WTC11 (cell line): ENCODE data around the gene ATL2. TPM values are rescaled to one million over a fixed set of nuclear protein-coding genes. Genes with fewer than 3 reads are reported as not detected.

ENCODE experiments used
- ATAC-seq: fragments of 200-7000 bp; cut with Tn5 transposase; 2 replicates; pipeline ENCODE4 v1.10.0; 2021; ENCODE audit warnings: mild to moderate bottlenecking, moderate library complexity
- CTCF ChIA-PET: fragments of 300-600 bp; sonication (Branson Sonifier 250); formaldehyde crosslinking; loops from one replicate; lab custom pipeline; 2021; ENCODE audit warnings: antibody characterized with exemption; lab: Charles Lee
- POLR2A ChIA-PET: fragments of 350-600 bp; sonication (Branson Sonifier 250); formaldehyde crosslinking; loops from one replicate; lab custom pipeline; 2021; ENCODE audit warnings: antibody characterized with exemption; lab: Charles Lee
- DNase-seq: peaks from one replicate; pipeline ENCODE4 v3.0.0; 2021; ENCODE audit warnings: low spot score
- H3K27ac Mint-ChIP-seq: 2 replicates; pipeline ENCODE4 v1.8.0; 2021; ENCODE audit warnings: mixed read lengths
- H3K27me3 Mint-ChIP-seq: 2 replicates; pipeline ENCODE4 v1.8.0; 2021; ENCODE audit warnings: low read depth, mild to moderate bottlenecking, moderate library complexity, mixed read lengths
- H3K36me3 Mint-ChIP-seq: 2 replicates; pipeline ENCODE4 v1.8.0; 2021; ENCODE audit warnings: mixed read lengths
- H3K4me1 Mint-ChIP-seq: 2 replicates; pipeline ENCODE4 v1.8.0; 2022; ENCODE audit warnings: mixed read lengths
- H3K4me3 Mint-ChIP-seq: 2 replicates; pipeline ENCODE4 v1.8.0; 2021; ENCODE audit warnings: mild to moderate bottlenecking, moderate library complexity, mixed read lengths
- H3K9me3 Mint-ChIP-seq: 2 replicates; pipeline ENCODE4 v1.8.0; 2021; ENCODE audit warnings: mixed read lengths
- CBFB ChIP-seq: sonication (generic); formaldehyde crosslinking; IDR thresholded peaks from 2 replicates; pipeline ENCODE4 v1.8.1; 2022; ENCODE audit warnings: mild to moderate bottlenecking, low read depth, missing genetic modification reagents
- ETV6 ChIP-seq: sonication (generic); formaldehyde crosslinking; IDR thresholded peaks from 2 replicates; pipeline ENCODE4 v1.8.1; 2022; ENCODE audit warnings: mild to moderate bottlenecking, missing genetic modification reagents
- GABPB1 ChIP-seq: sonication (generic); formaldehyde crosslinking; IDR thresholded peaks from 2 replicates; pipeline ENCODE4 v1.8.1; 2023; ENCODE audit warnings: mild to moderate bottlenecking, missing genetic modification reagents
- GRHL2 ChIP-seq: fragments of 250-450 bp; sonication (Bioruptor Pico); IDR thresholded peaks from 2 replicates; pipeline ENCODE4 v1.8.0; 2022; ENCODE audit warnings: mild to moderate bottlenecking, moderate library complexity; ENCODE audit not compliant: insufficient replicate concordance, severe bottlenecking
- GTF2I ChIP-seq: fragments of 250-450 bp; sonication (Bioruptor Pico); conservative IDR thresholded peaks from 2 replicates; pipeline ENCODE4 v1.4.0; 2021; ENCODE audit warnings: mild to moderate bottlenecking
- HMGA2 ChIP-seq: fragments of 250-450 bp; sonication (Bioruptor Pico); IDR thresholded peaks from 2 replicates; pipeline ENCODE4 v1.4.0; 2021; ENCODE audit warnings: mild to moderate bottlenecking, moderate library complexity
- MXD4 ChIP-seq: fragments of 250-450 bp; sonication (Bioruptor Pico); IDR thresholded peaks from 2 replicates; pipeline ENCODE4 v1.8.0; 2021; ENCODE audit warnings: mild to moderate bottlenecking, moderate library complexity, borderline replicate concordance
- MYBL2 ChIP-seq: sonication (generic); formaldehyde crosslinking; IDR thresholded peaks from 2 replicates; pipeline ENCODE4 v1.8.1; 2023; ENCODE audit warnings: mild to moderate bottlenecking, moderate library complexity, missing genetic modification reagents
- NFE2L1 ChIP-seq: sonication (generic); formaldehyde crosslinking; IDR thresholded peaks from 2 replicates; pipeline ENCODE4 v1.8.1; 2023; ENCODE audit warnings: missing genetic modification reagents
- NFYB ChIP-seq: sonication (generic); formaldehyde crosslinking; conservative IDR thresholded peaks from 2 replicates; pipeline ENCODE4 v1.8.0; 2022; ENCODE audit warnings: low read depth, missing genetic modification reagents
- NR1H2 ChIP-seq: sonication (generic); formaldehyde crosslinking; IDR thresholded peaks from 2 replicates; pipeline ENCODE4 v1.9.0; 2021; ENCODE audit warnings: mild to moderate bottlenecking, moderate library complexity, missing genetic modification reagents
- RORB ChIP-seq: fragments of 250-450 bp; sonication (Bioruptor Pico); IDR thresholded peaks from 2 replicates; pipeline ENCODE4 v1.9.0; 2021; ENCODE audit warnings: mild to moderate bottlenecking
- SMAD3 ChIP-seq: sonication (generic); formaldehyde crosslinking; IDR thresholded peaks from 2 replicates; pipeline ENCODE4 v1.8.0; 2022; ENCODE audit warnings: missing genetic modification reagents, mild to moderate bottlenecking, borderline replicate concordance
- SMAD4 ChIP-seq: sonication (generic); formaldehyde crosslinking; IDR thresholded peaks from 2 replicates; pipeline ENCODE4 v1.8.0; 2022; ENCODE audit warnings: mild to moderate bottlenecking, missing genetic modification reagents
- SOX15 ChIP-seq: fragments of 250-450 bp; sonication (Bioruptor Pico); IDR thresholded peaks from 2 replicates; pipeline ENCODE4 v1.9.0; 2021; ENCODE audit warnings: mild to moderate bottlenecking
- ZNF138 ChIP-seq: sonication (generic); formaldehyde crosslinking; conservative IDR thresholded peaks from 2 replicates; pipeline ENCODE4 v1.8.1; 2022; ENCODE audit warnings: mild to moderate bottlenecking, moderate library complexity, missing genetic modification reagents
- ZNF232 ChIP-seq: sonication (generic); formaldehyde crosslinking; IDR thresholded peaks from 2 replicates; pipeline ENCODE4 v1.8.0; 2022; ENCODE audit warnings: mild to moderate bottlenecking, missing genetic modification reagents
- ZNF396 ChIP-seq: fragments of 250-450 bp; sonication (Bioruptor Pico); IDR thresholded peaks from 2 replicates; pipeline ENCODE4 v1.8.0; 2021; ENCODE audit warnings: mild to moderate bottlenecking, moderate library complexity, borderline replicate concordance
- ZNF416 ChIP-seq: fragments of 250-450 bp; sonication (Bioruptor Pico); IDR thresholded peaks from 2 replicates; pipeline ENCODE4 v1.9.0; 2021; ENCODE audit warnings: mild to moderate bottlenecking, inconsistent platforms
- ZNF423 ChIP-seq: fragments of 250-450 bp; sonication (Bioruptor Pico); IDR thresholded peaks from 2 replicates; pipeline ENCODE4 v2.1.2; 2022; ENCODE audit warnings: mild to moderate bottlenecking, moderate library complexity
- total RNA-seq: library from RNA; stranded (reverse); gene quantifications from 3 replicates; pipeline ENCODE4 v1.2.3, GENCODE V29; 2021
- TF ChIP-seq, protein P1 (sequence below): sonication (generic); formaldehyde crosslinking; IDR thresholded peaks from 2 replicates; pipeline ENCODE4 v1.8.0; 2022; ENCODE audit warnings: mild to moderate bottlenecking, missing genetic modification reagents
- TF ChIP-seq, protein P2 (sequence below): sonication (generic); formaldehyde crosslinking; IDR thresholded peaks from 2 replicates; pipeline ENCODE4 v1.8.1; 2023; ENCODE audit warnings: mild to moderate bottlenecking, missing genetic modification reagents, moderate library complexity
- TF ChIP-seq, protein P3 (sequence below): sonication (generic); formaldehyde crosslinking; IDR thresholded peaks from 2 replicates; pipeline ENCODE4 v1.8.1; 2023; ENCODE audit warnings: mild to moderate bottlenecking, missing genetic modification reagents
- TF ChIP-seq, protein P4 (sequence below): fragments of 250-450 bp; sonication (Bioruptor Pico); IDR thresholded peaks from 2 replicates; pipeline ENCODE4 v2.1.2; 2022; ENCODE audit warnings: mild to moderate bottlenecking, moderate library complexity
- TF ChIP-seq, protein P5 (sequence below): sonication (generic); formaldehyde crosslinking; IDR thresholded peaks from 2 replicates; pipeline ENCODE4 v1.8.1; 2023; ENCODE audit warnings: mild to moderate bottlenecking, missing genetic modification reagents, borderline replicate concordance
- TF ChIP-seq, protein P6 (sequence below): sonication (generic); formaldehyde crosslinking; IDR thresholded peaks from 2 replicates; pipeline ENCODE4 v1.8.0; 2023; ENCODE audit warnings: mild to moderate bottlenecking, missing genetic modification reagents

Gene ATL2
- total RNA-seq, 1 experiment from 2014 or later: 90.5 TPM

DNA sequence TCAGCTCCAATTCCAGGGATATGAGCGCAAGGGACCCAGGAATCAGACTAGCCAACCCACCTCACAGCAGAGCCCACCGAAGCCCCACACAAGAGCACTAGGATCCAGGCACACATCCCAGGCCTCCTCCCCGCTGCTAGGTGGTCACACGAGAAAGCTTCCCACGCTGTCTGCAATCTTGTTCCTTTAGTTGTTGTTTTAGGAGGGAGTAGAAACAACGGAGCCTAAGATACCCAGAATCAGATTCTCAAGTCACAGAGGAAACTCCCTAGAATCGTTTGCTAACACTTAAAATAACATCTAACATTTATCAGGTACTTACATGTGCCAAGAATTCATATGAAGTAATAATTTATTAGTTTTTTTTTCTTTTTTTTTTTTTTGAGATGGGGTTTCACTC, 9.7 kb upstream of the ATL2 start:
- no peak for DNase-seq
- no peaks in the 10 kb centered on the region for H3K36me3 Mint-ChIP-seq
- TF ChIP-seq NFE2L1 (CRISPR knock-in tag) (no peak), ZNF232 (CRISPR knock-in tag) (no peak), SMAD4 (no peak), SOX15 (CRISPR knock-in tag) (no peak), MXD4 (CRISPR knock-in tag) (no peak), HMGA2 (CRISPR knock-in tag) (no peak), NR1H2 (no peak), RORB (CRISPR knock-in tag) (no peak), ZNF138 (CRISPR knock-in tag) (no peak), ZNF423 (CRISPR knock-in tag) (no peak), CBFB (CRISPR knock-in tag) (no peak), ZNF416 (CRISPR knock-in tag) (no peak), ZNF396 (CRISPR knock-in tag) (no peak), NFYB (CRISPR knock-in tag) (no peak)
- TF ChIP-seq, protein P1, sequence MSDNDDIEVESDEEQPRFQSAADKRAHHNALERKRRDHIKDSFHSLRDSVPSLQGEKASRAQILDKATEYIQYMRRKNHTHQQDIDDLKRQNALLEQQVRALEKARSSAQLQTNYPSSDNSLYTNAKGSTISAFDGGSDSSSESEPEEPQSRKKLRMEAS (CRISPR knock-in tag): no peak
- TF ChIP-seq, protein P2, sequence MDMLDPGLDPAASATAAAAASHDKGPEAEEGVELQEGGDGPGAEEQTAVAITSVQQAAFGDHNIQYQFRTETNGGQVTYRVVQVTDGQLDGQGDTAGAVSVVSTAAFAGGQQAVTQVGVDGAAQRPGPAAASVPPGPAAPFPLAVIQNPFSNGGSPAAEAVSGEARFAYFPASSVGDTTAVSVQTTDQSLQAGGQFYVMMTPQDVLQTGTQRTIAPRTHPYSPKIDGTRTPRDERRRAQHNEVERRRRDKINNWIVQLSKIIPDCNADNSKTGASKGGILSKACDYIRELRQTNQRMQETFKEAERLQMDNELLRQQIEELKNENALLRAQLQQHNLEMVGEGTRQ: no peak
- TF ChIP-seq, protein P3, sequence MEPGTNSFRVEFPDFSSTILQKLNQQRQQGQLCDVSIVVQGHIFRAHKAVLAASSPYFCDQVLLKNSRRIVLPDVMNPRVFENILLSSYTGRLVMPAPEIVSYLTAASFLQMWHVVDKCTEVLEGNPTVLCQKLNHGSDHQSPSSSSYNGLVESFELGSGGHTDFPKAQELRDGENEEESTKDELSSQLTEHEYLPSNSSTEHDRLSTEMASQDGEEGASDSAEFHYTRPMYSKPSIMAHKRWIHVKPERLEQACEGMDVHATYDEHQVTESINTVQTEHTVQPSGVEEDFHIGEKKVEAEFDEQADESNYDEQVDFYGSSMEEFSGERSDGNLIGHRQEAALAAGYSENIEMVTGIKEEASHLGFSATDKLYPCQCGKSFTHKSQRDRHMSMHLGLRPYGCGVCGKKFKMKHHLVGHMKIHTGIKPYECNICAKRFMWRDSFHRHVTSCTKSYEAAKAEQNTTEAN: no peak
- TF ChIP-seq, protein P4, sequence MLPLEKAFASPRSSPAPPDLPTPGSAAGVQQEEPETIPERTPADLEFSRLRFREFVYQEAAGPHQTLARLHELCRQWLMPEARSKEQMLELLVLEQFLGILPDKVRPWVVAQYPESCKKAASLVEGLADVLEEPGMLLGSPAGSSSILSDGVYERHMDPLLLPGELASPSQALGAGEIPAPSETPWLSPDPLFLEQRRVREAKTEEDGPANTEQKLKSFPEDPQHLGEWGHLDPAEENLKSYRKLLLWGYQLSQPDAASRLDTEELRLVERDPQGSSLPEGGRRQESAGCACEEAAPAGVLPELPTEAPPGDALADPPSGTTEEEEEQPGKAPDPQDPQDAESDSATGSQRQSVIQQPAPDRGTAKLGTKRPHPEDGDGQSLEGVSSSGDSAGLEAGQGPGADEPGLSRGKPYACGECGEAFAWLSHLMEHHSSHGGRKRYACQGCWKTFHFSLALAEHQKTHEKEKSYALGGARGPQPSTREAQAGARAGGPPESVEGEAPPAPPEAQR (CRISPR knock-in tag): no peak
- TF ChIP-seq, protein P5, sequence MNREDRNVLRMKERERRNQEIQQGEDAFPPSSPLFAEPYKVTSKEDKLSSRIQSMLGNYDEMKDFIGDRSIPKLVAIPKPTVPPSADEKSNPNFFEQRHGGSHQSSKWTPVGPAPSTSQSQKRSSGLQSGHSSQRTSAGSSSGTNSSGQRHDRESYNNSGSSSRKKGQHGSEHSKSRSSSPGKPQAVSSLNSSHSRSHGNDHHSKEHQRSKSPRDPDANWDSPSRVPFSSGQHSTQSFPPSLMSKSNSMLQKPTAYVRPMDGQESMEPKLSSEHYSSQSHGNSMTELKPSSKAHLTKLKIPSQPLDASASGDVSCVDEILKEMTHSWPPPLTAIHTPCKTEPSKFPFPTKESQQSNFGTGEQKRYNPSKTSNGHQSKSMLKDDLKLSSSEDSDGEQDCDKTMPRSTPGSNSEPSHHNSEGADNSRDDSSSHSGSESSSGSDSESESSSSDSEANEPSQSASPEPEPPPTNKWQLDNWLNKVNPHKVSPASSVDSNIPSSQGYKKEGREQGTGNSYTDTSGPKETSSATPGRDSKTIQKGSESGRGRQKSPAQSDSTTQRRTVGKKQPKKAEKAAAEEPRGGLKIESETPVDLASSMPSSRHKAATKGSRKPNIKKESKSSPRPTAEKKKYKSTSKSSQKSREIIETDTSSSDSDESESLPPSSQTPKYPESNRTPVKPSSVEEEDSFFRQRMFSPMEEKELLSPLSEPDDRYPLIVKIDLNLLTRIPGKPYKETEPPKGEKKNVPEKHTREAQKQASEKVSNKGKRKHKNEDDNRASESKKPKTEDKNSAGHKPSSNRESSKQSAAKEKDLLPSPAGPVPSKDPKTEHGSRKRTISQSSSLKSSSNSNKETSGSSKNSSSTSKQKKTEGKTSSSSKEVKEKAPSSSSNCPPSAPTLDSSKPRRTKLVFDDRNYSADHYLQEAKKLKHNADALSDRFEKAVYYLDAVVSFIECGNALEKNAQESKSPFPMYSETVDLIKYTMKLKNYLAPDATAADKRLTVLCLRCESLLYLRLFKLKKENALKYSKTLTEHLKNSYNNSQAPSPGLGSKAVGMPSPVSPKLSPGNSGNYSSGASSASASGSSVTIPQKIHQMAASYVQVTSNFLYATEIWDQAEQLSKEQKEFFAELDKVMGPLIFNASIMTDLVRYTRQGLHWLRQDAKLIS (CRISPR knock-in tag): no peak
- TF ChIP-seq, all 79 proteins: peak for 0
- ATAC-seq: no peak
- CTCF ChIA-PET: interaction anchor here (0.9 to 1.8 kb wide), 2 partner anchors 9 to 121 kb away, joined by 3 to 5 read pairs; partner anchors contain the start of gene ATL2
- no peak overlapping the region for H3K4me3 Mint-ChIP-seq
- H3K27me3 Mint-ChIP-seq: peaks cover 2% of the 10 kb centered on the region; the same call in 1 of the 2 replicates
- H3K9me3 Mint-ChIP-seq: no peaks in the 10 kb centered on the region
- POLR2A ChIA-PET: no interaction called here
- peaks cover 6% of the 10 kb centered on the region for H3K4me1 Mint-ChIP-seq
- no peak overlapping the region for H3K27ac Mint-ChIP-seq

DNA sequence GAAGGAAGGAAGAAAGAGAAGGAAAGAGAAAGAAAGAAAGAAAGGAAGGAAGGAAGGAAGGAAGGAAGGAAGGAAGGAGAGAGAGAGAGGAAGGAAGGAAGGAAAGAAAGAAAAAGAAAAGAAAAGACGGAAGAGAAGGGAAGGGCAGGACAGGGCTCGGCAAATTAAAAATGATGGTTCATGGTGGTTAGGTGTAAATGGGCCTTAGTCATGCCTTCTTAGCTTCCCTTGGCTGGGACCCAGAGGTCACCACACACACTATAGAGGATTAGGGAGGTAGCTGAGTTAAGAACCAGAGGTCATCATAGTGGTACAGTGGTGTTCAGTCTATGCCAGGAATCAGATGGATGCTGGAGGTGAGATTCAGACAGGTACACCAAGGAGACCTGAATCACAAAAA, 9.3 kb upstream of the ATL2 start:
- H3K36me3 Mint-ChIP-seq: no peaks in the 10 kb centered on the region
- POLR2A ChIA-PET: no interaction called here

More for the DNA sequence above, 9.3 kb upstream of the ATL2 start:
- H3K27me3 Mint-ChIP-seq: peaks cover 2% of the 10 kb centered on the region; the same call in 1 of the 2 replicates
- H3K4me3 Mint-ChIP-seq: no peak overlapping the region
- no peak for TF ChIP-seq MYBL2
- TF ChIP-seq, protein P6, sequence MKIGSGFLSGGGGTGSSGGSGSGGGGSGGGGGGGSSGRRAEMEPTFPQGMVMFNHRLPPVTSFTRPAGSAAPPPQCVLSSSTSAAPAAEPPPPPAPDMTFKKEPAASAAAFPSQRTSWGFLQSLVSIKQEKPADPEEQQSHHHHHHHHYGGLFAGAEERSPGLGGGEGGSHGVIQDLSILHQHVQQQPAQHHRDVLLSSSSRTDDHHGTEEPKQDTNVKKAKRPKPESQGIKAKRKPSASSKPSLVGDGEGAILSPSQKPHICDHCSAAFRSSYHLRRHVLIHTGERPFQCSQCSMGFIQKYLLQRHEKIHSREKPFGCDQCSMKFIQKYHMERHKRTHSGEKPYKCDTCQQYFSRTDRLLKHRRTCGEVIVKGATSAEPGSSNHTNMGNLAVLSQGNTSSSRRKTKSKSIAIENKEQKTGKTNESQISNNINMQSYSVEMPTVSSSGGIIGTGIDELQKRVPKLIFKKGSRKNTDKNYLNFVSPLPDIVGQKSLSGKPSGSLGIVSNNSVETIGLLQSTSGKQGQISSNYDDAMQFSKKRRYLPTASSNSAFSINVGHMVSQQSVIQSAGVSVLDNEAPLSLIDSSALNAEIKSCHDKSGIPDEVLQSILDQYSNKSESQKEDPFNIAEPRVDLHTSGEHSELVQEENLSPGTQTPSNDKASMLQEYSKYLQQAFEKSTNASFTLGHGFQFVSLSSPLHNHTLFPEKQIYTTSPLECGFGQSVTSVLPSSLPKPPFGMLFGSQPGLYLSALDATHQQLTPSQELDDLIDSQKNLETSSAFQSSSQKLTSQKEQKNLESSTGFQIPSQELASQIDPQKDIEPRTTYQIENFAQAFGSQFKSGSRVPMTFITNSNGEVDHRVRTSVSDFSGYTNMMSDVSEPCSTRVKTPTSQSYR (CRISPR knock-in tag): no peak
- no peak for TF ChIP-seq GTF2I (CRISPR knock-in tag)
- no peak for TF ChIP-seq GRHL2 (CRISPR knock-in tag)
- TF ChIP-seq GABPB1 (CRISPR knock-in tag): no peak
- TF ChIP-seq SMAD3 (CRISPR knock-in tag): no peak
- TF ChIP-seq, protein P3: no peak
- TF ChIP-seq ETV6: no peak
- CTCF ChIA-PET: interaction anchor here (0.9 to 1.8 kb wide), 2 partner anchors 9 to 122 kb away, joined by 3 to 5 read pairs; partner anchors contain the start of gene ATL2
- H3K9me3 Mint-ChIP-seq: no peaks in the 10 kb centered on the region
- no peak for ATAC-seq
- peaks cover 6% of the 10 kb centered on the region for H3K4me1 Mint-ChIP-seq
- no peak overlapping the region for H3K27ac Mint-ChIP-seq
- DNase-seq: no peak
